ENCODE results near the gene HEATR3.

GRCh38 chr16:50040018-50040417, 25.8 kb upstream of the HEATR3 start:
- TF ChIP-seq CTCF (IDR thresholded peaks at IDR 0.05), result no peak
- TF ChIP-seq EP300 (IDR thresholded peaks at IDR 0.05; ENCODE audit: low read depth), result no peak

Data from transverse colon (tissue), 3 donors.